KMS-11 (cell line): ENCODE data around the gene CRTAC1.

Experiments used
- H2AFZ ChIP-seq: fragments of 200-600 bp; sonication (generic); 2 replicates; pipeline ENCODE4 v1.6.1; 2016; ENCODE audit warnings: antibody characterized with exemption, mixed run types, low read depth
- H3K27ac ChIP-seq: fragments of 200-600 bp; sonication (generic); 2 replicates; pipeline ENCODE4 v1.6.1; 2016; ENCODE audit warnings: mild to moderate bottlenecking, mixed run types
- H3K27me3 ChIP-seq: fragments of 200-600 bp; sonication (generic); 2 replicates; pipeline ENCODE4 v1.6.1; 2017; ENCODE audit warnings: mild to moderate bottlenecking, low read depth, mixed run types, moderate library complexity; ENCODE audit not compliant: insufficient read depth
- H3K36me3 ChIP-seq: fragments of 200-600 bp; sonication (generic); 2 replicates; pipeline ENCODE4 v1.6.1; 2017; ENCODE audit warnings: mild to moderate bottlenecking, mixed run types; ENCODE audit not compliant: insufficient read depth
- H3K4me1 ChIP-seq: fragments of 200-600 bp; sonication (generic); 2 replicates; pipeline ENCODE4 v1.6.1; 2016; ENCODE audit warnings: mild to moderate bottlenecking, low read depth, mixed run types; ENCODE audit not compliant: poor library complexity, severe bottlenecking
- H3K4me2 ChIP-seq: fragments of 200-600 bp; sonication (generic); 2 replicates; pipeline ENCODE4 v1.7.0; 2016; ENCODE audit warnings: mild to moderate bottlenecking, mixed run types
- H3K4me3 ChIP-seq: fragments of 200-600 bp; sonication (generic); IDR thresholded peaks from 2 replicates; pipeline ENCODE4 v1.6.1; 2017; ENCODE audit warnings: low read depth, low read length, mixed read lengths; ENCODE audit not compliant: insufficient read depth
- H3K79me2 ChIP-seq: fragments of 200-600 bp; sonication (generic); 2 replicates; pipeline ENCODE4 v1.6.1; 2016; ENCODE audit warnings: low read depth, mixed run types; ENCODE audit not compliant: insufficient read depth
- H3K9ac ChIP-seq: fragments of 200-600 bp; sonication (generic); 2 replicates; pipeline ENCODE4 v1.6.1; 2016; ENCODE audit warnings: mild to moderate bottlenecking, mixed run types
- H4K20me1 ChIP-seq: fragments of 200-600 bp; sonication (generic); 2 replicates; pipeline ENCODE4 v1.6.1; 2016; ENCODE audit warnings: mild to moderate bottlenecking, mixed run types; ENCODE audit not compliant: insufficient read depth
- TF ChIP-seq, protein P1 (sequence below): fragments of 200-600 bp; sonication (generic); conservative IDR thresholded peaks from 2 replicates; pipeline ENCODE4 v1.6.1; 2017; ENCODE audit warnings: low read depth, mild to moderate bottlenecking, antibody characterized with exemption, low read length, moderate library complexity, mixed read lengths

The CRTAC1 gene

DNA sequence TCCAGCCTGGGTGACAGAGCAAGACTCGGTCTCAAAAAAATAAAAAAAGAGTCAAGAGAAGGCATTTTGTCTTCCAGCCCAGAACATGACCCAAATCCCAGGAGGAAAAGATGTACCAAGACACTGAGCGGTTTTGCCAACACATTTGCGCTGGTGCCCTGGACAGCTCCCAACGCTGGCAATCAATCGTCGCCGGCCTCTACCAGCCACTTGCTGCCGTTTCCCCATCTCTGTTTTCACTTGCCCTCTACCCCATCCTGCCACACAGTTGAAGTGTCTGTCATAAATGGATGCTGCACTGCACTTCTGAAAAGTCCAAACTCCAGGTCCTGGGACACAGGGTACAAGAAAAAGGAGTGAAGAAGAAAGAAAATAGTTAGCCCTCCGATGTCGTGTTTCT, 29.7 kb upstream of the CRTAC1 start:
- no peak overlapping the region for H3K4me2 ChIP-seq
- H2AFZ ChIP-seq, result no peak overlapping the region
- H3K4me1 ChIP-seq, result no peaks in the 10 kb centered on the region
- TF ChIP-seq, protein P1, sequence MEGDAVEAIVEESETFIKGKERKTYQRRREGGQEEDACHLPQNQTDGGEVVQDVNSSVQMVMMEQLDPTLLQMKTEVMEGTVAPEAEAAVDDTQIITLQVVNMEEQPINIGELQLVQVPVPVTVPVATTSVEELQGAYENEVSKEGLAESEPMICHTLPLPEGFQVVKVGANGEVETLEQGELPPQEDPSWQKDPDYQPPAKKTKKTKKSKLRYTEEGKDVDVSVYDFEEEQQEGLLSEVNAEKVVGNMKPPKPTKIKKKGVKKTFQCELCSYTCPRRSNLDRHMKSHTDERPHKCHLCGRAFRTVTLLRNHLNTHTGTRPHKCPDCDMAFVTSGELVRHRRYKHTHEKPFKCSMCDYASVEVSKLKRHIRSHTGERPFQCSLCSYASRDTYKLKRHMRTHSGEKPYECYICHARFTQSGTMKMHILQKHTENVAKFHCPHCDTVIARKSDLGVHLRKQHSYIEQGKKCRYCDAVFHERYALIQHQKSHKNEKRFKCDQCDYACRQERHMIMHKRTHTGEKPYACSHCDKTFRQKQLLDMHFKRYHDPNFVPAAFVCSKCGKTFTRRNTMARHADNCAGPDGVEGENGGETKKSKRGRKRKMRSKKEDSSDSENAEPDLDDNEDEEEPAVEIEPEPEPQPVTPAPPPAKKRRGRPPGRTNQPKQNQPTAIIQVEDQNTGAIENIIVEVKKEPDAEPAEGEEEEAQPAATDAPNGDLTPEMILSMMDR, result no peak
- H3K9ac ChIP-seq, result no peak overlapping the region
- no peak overlapping the region for H3K27ac ChIP-seq
- H4K20me1 ChIP-seq, result no peaks in the 10 kb centered on the region
- H3K36me3 ChIP-seq, result no peaks in the 10 kb centered on the region
- H3K27me3 ChIP-seq, result no peaks in the 10 kb centered on the region
- H3K4me3 ChIP-seq, result no peak overlapping the region
- no peaks in the 10 kb centered on the region for H3K79me2 ChIP-seq

GRCh38 chr10:98058295-98058694, 27.9 kb upstream of the CRTAC1 start:
- Histone ChIP-seq H3K9ac (no peak overlapping the region), H3K4me2 (no peak overlapping the region), H3K27ac (no peak overlapping the region), H4K20me1 (no peaks in the 10 kb centered on the region), H3K79me2 (no peaks in the 10 kb centered on the region), H3K36me3 (no peaks in the 10 kb centered on the region), H2AFZ (no peak overlapping the region), H3K4me3 (no peak overlapping the region), H3K27me3 (no peaks in the 10 kb centered on the region), H3K4me1 (no peaks in the 10 kb centered on the region)
- TF ChIP-seq, protein P1, result no peak

DNA sequence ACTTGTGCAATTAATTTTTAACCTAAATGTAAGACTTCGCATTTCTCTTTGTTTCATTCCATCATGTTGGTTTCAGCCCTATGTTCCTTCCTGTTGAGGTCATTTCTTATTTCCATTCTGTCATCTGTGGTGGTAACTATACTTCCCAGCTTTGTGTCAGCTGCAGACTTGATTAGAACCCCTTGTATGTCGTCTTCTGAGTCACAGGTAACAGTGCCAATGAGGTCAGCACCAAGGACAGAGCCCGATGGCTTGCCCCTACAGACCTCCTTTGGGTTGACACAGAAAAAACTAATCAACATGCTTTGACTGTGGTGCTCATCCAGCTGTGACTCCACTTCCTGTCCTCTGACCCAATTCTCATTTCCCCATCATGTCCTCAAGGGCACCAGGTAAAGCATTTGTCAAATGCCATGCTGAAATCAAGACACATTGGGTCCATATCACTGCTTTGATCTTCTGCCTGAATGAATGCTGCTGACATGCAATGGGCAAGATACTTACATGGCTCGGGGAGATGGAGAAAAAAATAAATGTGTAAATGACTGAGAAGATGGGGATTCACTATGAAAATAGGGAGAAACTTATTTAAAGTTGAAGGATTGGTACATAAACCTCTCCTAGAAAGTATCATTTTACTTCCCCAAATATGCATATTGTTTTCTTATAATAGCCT, 25.6 kb upstream of the CRTAC1 start:
- H2AFZ ChIP-seq, result no peak overlapping the region
- no peak overlapping the region for H3K9ac ChIP-seq
- TF ChIP-seq, protein P1, result no peak
- no peaks in the 10 kb centered on the region for H3K79me2 ChIP-seq
- H3K4me2 ChIP-seq, result no peak overlapping the region
- no peaks in the 10 kb centered on the region for H3K27me3 ChIP-seq
- no peaks in the 10 kb centered on the region for H4K20me1 ChIP-seq
- no peak overlapping the region for H3K27ac ChIP-seq
- H3K4me3 ChIP-seq, result no peak overlapping the region
- H3K36me3 ChIP-seq, result no peaks in the 10 kb centered on the region
- H3K4me1 ChIP-seq, result no peaks in the 10 kb centered on the region

- TF ChIP-seq, protein P1, result no peak
- no peak overlapping the region for H3K27ac ChIP-seq
- H3K4me2 ChIP-seq, result no peak overlapping the region
- H3K4me1 ChIP-seq, result no peaks in the 10 kb centered on the region
- no peaks in the 10 kb centered on the region for H3K36me3 ChIP-seq
- H3K4me3 ChIP-seq, result no peak overlapping the region
- H3K9ac ChIP-seq, result no peak overlapping the region
- H3K79me2 ChIP-seq, result no peaks in the 10 kb centered on the region
- no peak overlapping the region for H2AFZ ChIP-seq
- H3K27me3 ChIP-seq, result peaks cover 18% of the 10 kb centered on the region; the same call in 1 of the 2 replicates
- no peaks in the 10 kb centered on the region for H4K20me1 ChIP-seq
These were observed 16.8 kb upstream of the CRTAC1 start for GRCh38 chr10:98047009-98047741.
